ENCODE measurements around the gene CAPN8.
"Not testable (repeated sequence)": the region's sequence is repeated elsewhere in the genome, so short reads cannot be mapped to it uniquely, and the experiment has no call there.

Gene CAPN8

GRCh38 chr1:223520200-223520599 is 145.3 kb downstream of the CAPN8 start:
- DNase-seq = no peak

GRCh38 chr1:223519116-223519515 is 146.4 kb downstream of the CAPN8 start:
- DNase-seq = no peak

GRCh38 chr1:223518553-223518952 is 146.9 kb downstream of the CAPN8 start:
- not testable (repeated sequence) for DNase-seq

GRCh38 chr1:223515926-223516325 is 149.6 kb downstream of the CAPN8 start:
- no peak for DNase-seq

GRCh38 chr1:223515421-223515820 is 150.1 kb downstream of the CAPN8 start:
- DNase-seq = peak; percentile 50

- DNase-seq = no peak
Observed at GRCh38 chr1:223514644-223515043, 150.9 kb downstream of the CAPN8 start.

GRCh38 chr1:223513309-223513708 is 152.2 kb downstream of the CAPN8 start:
- no peak for DNase-seq

- no peak for DNase-seq
Observed at GRCh38 chr1:223512057-223512456, 153.4 kb downstream of the CAPN8 start.

- no peak for DNase-seq
Observed at GRCh38 chr1:223508796-223509195, 156.7 kb downstream of the CAPN8 start.

GRCh38 chr1:223504741-223505140 is 160.8 kb downstream of the CAPN8 start:
- DNase-seq = no peak

GRCh38 chr1:223503348-223503747 is 162.2 kb downstream of the CAPN8 start:
- no peak for DNase-seq

GRCh38 chr1:223500560-223501425 is 164.7 kb downstream of the CAPN8 start:
- peak; percentile 68 for DNase-seq

GRCh38 chr1:223496883-223497282 is 168.6 kb downstream of the CAPN8 start:
- no peak for DNase-seq

- no peak for DNase-seq
Observed at GRCh38 chr1:223494926-223495645, 170.4 kb downstream of the CAPN8 start.

GRCh38 chr1:223492044-223492443 is 173.5 kb downstream of the CAPN8 start:
- no peak for DNase-seq
